Keratinocyte (primary cell): ENCODE results near the gene HAX1. TPM values are rescaled to one million over a fixed set of nuclear protein-coding genes. Genes with fewer than 3 reads are reported as not detected.

ENCODE experiments used
- DNase-seq: peaks from one replicate; pipeline ENCODE4 v3.0.0-alpha.2; 2011; ENCODE audit warnings: low read depth, missing footprints, low spot score
- FAIRE-seq: peaks from 2 replicates; lab custom pipeline; 2011; peaks lifted over from hg19 to GRCh38; lab: Jason Lieb, UNC
- H2AFZ ChIP-seq: 2 replicates; pipeline ENCODE4 v1.6.0; 2012; ENCODE audit warnings: low read length, control low read depth, inconsistent platforms; ENCODE audit not compliant: control insufficient read depth
- H3K27ac ChIP-seq: 2 replicates; pipeline ENCODE4 v1.5.1; 2011; ENCODE audit warnings: low read length; ENCODE audit not compliant: control insufficient read depth, insufficient read depth
- H3K27me3 ChIP-seq: 3 replicates; pipeline ENCODE4 v1.6.0; 2011; ENCODE audit warnings: low read length; ENCODE audit not compliant: control insufficient read depth, insufficient read depth; ENCODE audit errors: extremely low read depth
- H3K36me3 ChIP-seq, 2 experiments: 2 replicates in 1 of 2; 3 replicates in 1 of 2; pipeline ENCODE4 v1.5.1; 2011; ENCODE audit warnings: low read length in 2 of 2, mild to moderate bottlenecking in 1 of 2; ENCODE audit not compliant: control insufficient read depth in 2 of 2, insufficient read depth in 2 of 2; ENCODE audit errors: extremely low read depth in 1 of 2
- H3K4me1 ChIP-seq: 3 replicates; pipeline ENCODE4 v1.5.1; 2011; ENCODE audit warnings: low read length; ENCODE audit not compliant: control insufficient read depth, insufficient read depth; ENCODE audit errors: extremely low read depth
- H3K4me2 ChIP-seq: 3 replicates; pipeline ENCODE4 v1.6.0; 2011; ENCODE audit warnings: low read depth, low read length; ENCODE audit not compliant: control insufficient read depth, insufficient read depth; ENCODE audit errors: extremely low read depth
- H3K4me3 ChIP-seq, 3 experiments: fragments of 200-600 bp in 1 of 3; sonication (generic) in 1 of 3; 2 replicates in 2 of 3; 3 replicates in 1 of 3; pipeline ENCODE4 v1.5.1; 2011 to 2016; ENCODE audit warnings: low read length in 3 of 3, mild to moderate bottlenecking in 3 of 3, control low read depth in 2 of 3, inconsistent platforms in 1 of 3, low read depth in 1 of 3, mixed read lengths in 1 of 3, mixed run types in 1 of 3, moderate library complexity in 1 of 3; ENCODE audit not compliant: control insufficient read depth in 2 of 3, insufficient read depth in 2 of 3; ENCODE audit errors: extremely low read depth in 1 of 3
- H3K79me2 ChIP-seq: 2 replicates; pipeline ENCODE4 v1.6.0; 2012; ENCODE audit warnings: low read length; ENCODE audit not compliant: control insufficient read depth, insufficient read depth
- H3K9ac ChIP-seq: 3 replicates; pipeline ENCODE4 v1.6.0; 2011; ENCODE audit warnings: low read length; ENCODE audit not compliant: control insufficient read depth, insufficient read depth; ENCODE audit errors: extremely low read depth
- H3K9me1 ChIP-seq: 3 replicates; pipeline ENCODE4 v1.6.0; 2011; ENCODE audit warnings: low read length; ENCODE audit not compliant: control insufficient read depth, insufficient read depth; ENCODE audit errors: extremely low read depth
- H3K9me3 ChIP-seq: 2 replicates; pipeline ENCODE4 v1.5.1; 2012; ENCODE audit warnings: low read depth, low read length; ENCODE audit not compliant: control insufficient read depth
- H4K20me1 ChIP-seq: 3 replicates; pipeline ENCODE4 v1.6.0; 2011; ENCODE audit warnings: low read length; ENCODE audit not compliant: control insufficient read depth, insufficient read depth; ENCODE audit errors: extremely low read depth
- EZH2 ChIP-seq: IDR thresholded peaks from one replicate; pipeline ENCODE4 v1.6.1; 2012; ENCODE audit warnings: inconsistent platforms, mild to moderate bottlenecking, low read length, moderate library complexity
- dilution Hi-C: fragments of 300-500 bp; cut with MboI; formaldehyde crosslinking; loops from one replicate; pipeline ENCODE4 v1.7.0; 2020; ENCODE audit warnings: low sequenced_read_pairs; ENCODE audit not compliant: extremely low pct_ligation_motif_present
- polyA plus RNA-seq, 5 experiments: library from polyadenylated mRNA; depleted of rRNA in 3 of 5; stranded (reverse) in 3 of 5; stranded (forward) in 1 of 5; unstranded in 1 of 5; fragments of >200 nt; gene quantifications; 1 replicate in 1 of 5; 2 replicates in 3 of 5; 3 replicates in 1 of 5; pipeline versions ENCODE4 v1.2.1 to v1.2.3, GENCODE V29; 2011 to 2012; ENCODE audit warnings: missing spikeins in 2 of 5, low read depth in 1 of 5, low replicate concordance in 1 of 5
- TF ChIP-seq, protein P1 (sequence below), 3 experiments: IDR thresholded peaks in 1 of 3; conservative IDR thresholded peaks in 1 of 3; optimal IDR thresholded peaks in 1 of 3; 2 replicates in 2 of 3; 3 replicates in 1 of 3; pipeline versions ENCODE3 to v1.5.1; 2011; ENCODE audit warnings: low read length in 3 of 3, mild to moderate bottlenecking in 3 of 3, moderate library complexity in 2 of 3, control low read depth in 1 of 3, inconsistent platforms in 1 of 3; ENCODE audit not compliant: insufficient read depth in 2 of 3; ENCODE audit errors: extremely low read depth in 1 of 3

The HAX1 gene
- polyA plus RNA-seq, 1 donor (not counting 4 experiments of a cell fraction or from before 2014, with no cell fraction given) = 110 TPM

DNA sequence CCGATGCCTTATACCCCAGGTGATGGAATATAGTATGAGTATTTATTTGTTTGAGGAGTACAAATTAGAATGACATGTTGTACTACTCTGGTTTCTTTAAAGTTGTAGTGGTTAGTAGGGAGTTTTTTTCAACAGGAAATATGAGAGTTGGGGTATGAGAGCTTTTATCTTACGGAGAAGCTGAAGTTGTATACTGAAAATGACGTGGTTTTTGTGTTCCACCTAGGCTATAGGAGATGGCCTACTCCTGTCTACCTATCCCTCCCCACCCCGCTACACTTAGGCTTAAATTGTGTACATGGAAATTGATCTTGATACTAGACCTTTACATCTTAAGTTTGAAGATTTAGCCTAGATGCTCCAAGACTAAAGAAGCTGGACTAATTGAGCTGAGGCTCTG lies 6.8 kb upstream of the HAX1 start:
- Histone ChIP-seq H3K9ac (no peak overlapping the region), H3K4me2 (no peak overlapping the region), H2AFZ (no peak overlapping the region), H3K36me3 (peaks cover 45 to 46% of the 10 kb centered on the region in 2 experiments), H3K9me1 (no peaks in the 10 kb centered on the region), H3K4me1 (no peaks in the 10 kb centered on the region), H3K4me3 (no peak overlapping the region), H4K20me1 (no peaks in the 10 kb centered on the region), H3K9me3 (no peaks in the 10 kb centered on the region), H3K27ac (no peak overlapping the region), H3K79me2 (no peaks in the 10 kb centered on the region), H3K27me3 (no peaks in the 10 kb centered on the region)
- TF ChIP-seq EZH2 = no peak
- no peak for FAIRE-seq
- dilution Hi-C loops = no loop called here
- no peak for DNase-seq

DNA sequence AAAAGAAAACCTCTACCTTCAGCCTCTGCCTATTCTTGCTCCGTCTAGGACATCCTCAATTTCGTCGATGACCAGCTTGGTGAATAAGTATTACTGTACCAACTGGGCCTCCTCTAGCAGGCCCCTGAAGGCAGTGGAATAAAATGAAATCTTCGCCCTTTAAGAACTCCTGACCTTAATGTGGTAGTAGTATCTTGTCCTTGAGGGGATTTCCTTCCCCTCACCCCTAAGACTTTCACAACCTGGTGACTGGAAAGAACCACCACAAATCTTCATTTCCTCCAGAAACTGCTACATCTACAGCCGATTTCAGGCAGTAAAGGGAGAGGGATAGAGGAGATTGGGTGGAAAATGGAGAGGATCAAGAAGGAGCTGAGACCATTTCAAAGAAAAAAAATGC lies 1.6 kb upstream of the HAX1 start:
- no peaks in the 10 kb centered on the region for H3K9me1 ChIP-seq
- FAIRE-seq (no peak), DNase-seq (no peak)
- no peak overlapping the region for H3K4me2 ChIP-seq
- TF ChIP-seq, protein P1, sequence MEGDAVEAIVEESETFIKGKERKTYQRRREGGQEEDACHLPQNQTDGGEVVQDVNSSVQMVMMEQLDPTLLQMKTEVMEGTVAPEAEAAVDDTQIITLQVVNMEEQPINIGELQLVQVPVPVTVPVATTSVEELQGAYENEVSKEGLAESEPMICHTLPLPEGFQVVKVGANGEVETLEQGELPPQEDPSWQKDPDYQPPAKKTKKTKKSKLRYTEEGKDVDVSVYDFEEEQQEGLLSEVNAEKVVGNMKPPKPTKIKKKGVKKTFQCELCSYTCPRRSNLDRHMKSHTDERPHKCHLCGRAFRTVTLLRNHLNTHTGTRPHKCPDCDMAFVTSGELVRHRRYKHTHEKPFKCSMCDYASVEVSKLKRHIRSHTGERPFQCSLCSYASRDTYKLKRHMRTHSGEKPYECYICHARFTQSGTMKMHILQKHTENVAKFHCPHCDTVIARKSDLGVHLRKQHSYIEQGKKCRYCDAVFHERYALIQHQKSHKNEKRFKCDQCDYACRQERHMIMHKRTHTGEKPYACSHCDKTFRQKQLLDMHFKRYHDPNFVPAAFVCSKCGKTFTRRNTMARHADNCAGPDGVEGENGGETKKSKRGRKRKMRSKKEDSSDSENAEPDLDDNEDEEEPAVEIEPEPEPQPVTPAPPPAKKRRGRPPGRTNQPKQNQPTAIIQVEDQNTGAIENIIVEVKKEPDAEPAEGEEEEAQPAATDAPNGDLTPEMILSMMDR (optimal IDR thresholded peaks at IDR 0.05 in 1 of 3, IDR thresholded peaks at IDR 0.05 in 1 of 3, conservative IDR thresholded peaks at IDR 0.05 in 1 of 3; ENCODE audit: extremely low read depth in 1 of 3, insufficient read depth in 2 of 3, low read length in 3 of 3) = no peak
- TF ChIP-seq EZH2 = no peak
- dilution Hi-C loops = no loop called here
- no peak overlapping the region for H2AFZ ChIP-seq
- H3K27ac ChIP-seq = no peak overlapping the region
- no peaks in the 10 kb centered on the region for H4K20me1 ChIP-seq
- H3K9ac ChIP-seq = no peak overlapping the region
- peaks cover 12% of the 10 kb centered on the region for H3K79me2 ChIP-seq
- peaks cover 4% of the 10 kb centered on the region for H3K4me1 ChIP-seq
- H3K36me3 ChIP-seq = peaks cover 16 to 25% of the 10 kb centered on the region in 2 experiments
- H3K4me3 ChIP-seq = no peak overlapping the region
- no peaks in the 10 kb centered on the region for H3K9me3 ChIP-seq
- no peaks in the 10 kb centered on the region for H3K27me3 ChIP-seq

DNA sequence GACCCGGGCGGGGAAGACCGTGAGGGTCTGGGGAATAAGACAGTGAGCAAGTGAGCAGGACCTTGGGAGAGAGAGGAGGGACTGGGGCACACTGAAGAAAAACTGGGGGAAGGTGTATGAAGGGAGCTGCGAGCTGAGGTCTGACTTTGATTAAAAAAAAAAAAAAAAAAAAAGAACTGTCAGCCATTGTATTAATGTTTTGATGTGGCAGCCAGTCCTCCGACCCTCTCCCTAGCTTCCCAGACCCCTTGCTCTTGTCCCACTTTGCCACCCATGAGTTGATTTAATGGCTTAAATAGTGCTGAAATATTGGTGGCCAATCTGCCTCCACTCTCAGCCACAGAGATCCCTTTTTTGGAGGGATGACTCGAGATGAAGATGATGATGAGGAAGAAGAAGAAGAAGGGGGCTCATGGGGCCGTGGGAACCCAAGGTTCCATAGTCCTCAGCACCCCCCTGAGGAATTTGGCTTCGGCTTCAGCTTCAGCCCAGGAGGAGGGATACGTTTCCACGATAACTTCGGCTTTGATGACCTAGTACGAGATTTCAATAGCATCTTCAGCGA lies 652 bp downstream of the HAX1 start:
- FAIRE-seq (no peak), DNase-seq (no peak)
- H3K27ac ChIP-seq = peak overlapping the region; percentile 91
- dilution Hi-C loops = no loop called here
- no peaks in the 10 kb centered on the region for H4K20me1 ChIP-seq
- H3K9ac ChIP-seq = peak overlapping the region; percentile 96
- H3K4me2 ChIP-seq = peak overlapping the region; percentile 89
- no peaks in the 10 kb centered on the region for H3K9me3 ChIP-seq
- H2AFZ ChIP-seq = peak overlapping the region; percentile 92
- peaks cover 4% of the 10 kb centered on the region for H3K4me1 ChIP-seq
- TF ChIP-seq EZH2 = no peak
- TF ChIP-seq, protein P1 (optimal IDR thresholded peaks at IDR 0.05 in 1 of 3, IDR thresholded peaks at IDR 0.05 in 1 of 3, conservative IDR thresholded peaks at IDR 0.05 in 1 of 3; ENCODE audit: extremely low read depth in 1 of 3, insufficient read depth in 2 of 3, low read length in 3 of 3) = no peak
- H3K36me3 ChIP-seq = peaks cover 11 to 20% of the 10 kb centered on the region in 2 experiments
- no peaks in the 10 kb centered on the region for H3K27me3 ChIP-seq
- no peaks in the 10 kb centered on the region for H3K9me1 ChIP-seq
- H3K79me2 ChIP-seq = peaks cover 12% of the 10 kb centered on the region
- H3K4me3 ChIP-seq = peak overlapping the region; percentile 82 to 100 (median 95)
